ENCODE data around the gene FGF14.

DNA sequence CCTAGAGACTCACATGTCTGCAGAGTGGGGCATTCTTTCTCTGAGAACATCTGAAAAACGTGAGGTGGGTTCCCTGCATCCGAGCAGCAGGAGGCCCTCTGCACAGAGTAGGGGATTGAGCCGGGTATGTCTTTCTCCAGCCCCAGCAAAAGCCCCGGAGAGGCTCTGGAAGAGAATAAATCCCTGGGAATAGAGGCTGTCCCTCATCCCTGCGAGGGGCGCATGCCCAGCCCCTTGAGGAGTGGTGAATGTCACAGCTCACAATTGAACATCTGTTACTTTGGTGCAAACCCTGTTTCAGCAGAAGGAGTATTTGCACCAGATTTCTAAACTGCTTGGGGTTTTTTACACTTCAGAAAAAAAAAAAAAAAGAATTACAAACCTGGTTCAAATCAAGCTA, 164.6 kb downstream of the FGF14 start:
- TF ChIP-seq CTCF (IDR thresholded peaks at IDR 0.05) (no peak), POLR2A (IDR thresholded peaks at IDR 0.05) (no peak), POLR2AphosphoS5 (IDR thresholded peaks at IDR 0.05) (no peak), EP300 (IDR thresholded peaks at IDR 0.05; ENCODE audit: low read depth) (no peak)
